Measurements from ENCODE around the gene UGT8.

DNA sequence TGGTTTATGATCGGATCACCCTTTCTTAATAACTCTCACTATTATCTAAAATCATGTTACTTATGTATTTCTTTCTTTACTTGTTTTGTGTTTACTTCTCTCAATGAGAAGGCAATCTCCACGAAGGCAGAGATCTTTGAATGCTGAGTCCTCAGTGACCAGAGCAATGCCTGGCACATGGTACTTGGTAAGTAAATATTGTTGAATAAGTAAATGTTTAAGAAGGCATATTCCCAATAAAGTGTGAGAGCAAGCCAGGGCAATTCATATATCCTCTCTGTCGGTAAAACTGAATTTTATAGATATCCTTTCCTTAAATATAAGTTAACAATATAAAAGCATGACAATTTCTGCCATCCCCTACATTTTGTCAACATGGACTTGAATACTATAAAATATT, 94.4 kb downstream of the UGT8 start:
- TF ChIP-seq, protein P1, sequence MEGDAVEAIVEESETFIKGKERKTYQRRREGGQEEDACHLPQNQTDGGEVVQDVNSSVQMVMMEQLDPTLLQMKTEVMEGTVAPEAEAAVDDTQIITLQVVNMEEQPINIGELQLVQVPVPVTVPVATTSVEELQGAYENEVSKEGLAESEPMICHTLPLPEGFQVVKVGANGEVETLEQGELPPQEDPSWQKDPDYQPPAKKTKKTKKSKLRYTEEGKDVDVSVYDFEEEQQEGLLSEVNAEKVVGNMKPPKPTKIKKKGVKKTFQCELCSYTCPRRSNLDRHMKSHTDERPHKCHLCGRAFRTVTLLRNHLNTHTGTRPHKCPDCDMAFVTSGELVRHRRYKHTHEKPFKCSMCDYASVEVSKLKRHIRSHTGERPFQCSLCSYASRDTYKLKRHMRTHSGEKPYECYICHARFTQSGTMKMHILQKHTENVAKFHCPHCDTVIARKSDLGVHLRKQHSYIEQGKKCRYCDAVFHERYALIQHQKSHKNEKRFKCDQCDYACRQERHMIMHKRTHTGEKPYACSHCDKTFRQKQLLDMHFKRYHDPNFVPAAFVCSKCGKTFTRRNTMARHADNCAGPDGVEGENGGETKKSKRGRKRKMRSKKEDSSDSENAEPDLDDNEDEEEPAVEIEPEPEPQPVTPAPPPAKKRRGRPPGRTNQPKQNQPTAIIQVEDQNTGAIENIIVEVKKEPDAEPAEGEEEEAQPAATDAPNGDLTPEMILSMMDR (IDR thresholded peaks at IDR 0.05): no peak
- TF ChIP-seq EZH2 (IDR thresholded peaks at IDR 0.05) (no peak), EZH2phosphoT487 (IDR thresholded peaks at IDR 0.05) (no peak)

Data from neural progenitor cell (in vitro differentiated cells).